ENCODE measurements around the gene FZR1.

FZR1 gene

GRCh38 chr19:3505598-3506383 is at the start of gene FZR1:
Gene FZR1 (plus strand): TSS chr19:3506311. CDS start chr19:3522990, 16,679 bp downstream.
- Mint-ChIP-seq H3K9me3 (ENCODE audit: low read depth) (no peaks in the 10 kb centered on the region), H3K36me3 (peaks cover 3% of the 10 kb centered on the region), H3K4me3 (peak within 1 kb of the TSS; percentile 97), H3K27ac (peak within 1 kb of the TSS; percentile 98), H3K27me3 (no peaks in the 10 kb centered on the region), H3K4me1 (ENCODE audit: low read depth) (peaks cover 42% of the 10 kb centered on the region)

GRCh38 chr19:3456925-3457527 is 49.1 kb upstream of the FZR1 start:
- no peaks in the 10 kb centered on the region for H3K36me3 Mint-ChIP-seq
- no peak overlapping the region for H3K4me3 Mint-ChIP-seq
- no peak overlapping the region for H3K27ac Mint-ChIP-seq
- no peaks in the 10 kb centered on the region for H3K4me1 Mint-ChIP-seq (ENCODE audit: low read depth)
- H3K9me3 Mint-ChIP-seq (ENCODE audit: low read depth) = no peaks in the 10 kb centered on the region
- no peaks in the 10 kb centered on the region for H3K27me3 Mint-ChIP-seq

- Mint-ChIP-seq H3K9me3 (ENCODE audit: low read depth) (no peaks in the 10 kb centered on the region), H3K36me3 (no peaks in the 10 kb centered on the region), H3K4me1 (ENCODE audit: low read depth) (no peaks in the 10 kb centered on the region), H3K4me3 (no peak overlapping the region), H3K27me3 (no peaks in the 10 kb centered on the region), H3K27ac (no peak overlapping the region)
These were observed 48.4 kb upstream of the FZR1 start for GRCh38 chr19:3457528-3458228.

GRCh38 chr19:3458229-3459088 is 47.7 kb upstream of the FZR1 start:
- Mint-ChIP-seq H3K4me3 (no peak overlapping the region), H3K4me1 (ENCODE audit: low read depth) (no peaks in the 10 kb centered on the region), H3K27ac (no peak overlapping the region), H3K9me3 (ENCODE audit: low read depth) (no peaks in the 10 kb centered on the region), H3K36me3 (no peaks in the 10 kb centered on the region), H3K27me3 (no peaks in the 10 kb centered on the region)

- H3K36me3 Mint-ChIP-seq = no peaks in the 10 kb centered on the region
- no peak overlapping the region for H3K4me3 Mint-ChIP-seq
- H3K9me3 Mint-ChIP-seq (ENCODE audit: low read depth) = no peaks in the 10 kb centered on the region
- no peaks in the 10 kb centered on the region for H3K4me1 Mint-ChIP-seq (ENCODE audit: low read depth)
- no peaks in the 10 kb centered on the region for H3K27me3 Mint-ChIP-seq
- H3K27ac Mint-ChIP-seq = no peak overlapping the region
These were observed 46.8 kb upstream of the FZR1 start for GRCh38 chr19:3459089-3459881.

- no peaks in the 10 kb centered on the region for H3K4me1 Mint-ChIP-seq (ENCODE audit: low read depth)
- no peak overlapping the region for H3K4me3 Mint-ChIP-seq
- H3K9me3 Mint-ChIP-seq (ENCODE audit: low read depth) = no peaks in the 10 kb centered on the region
- H3K27ac Mint-ChIP-seq = no peak overlapping the region
- H3K27me3 Mint-ChIP-seq = no peaks in the 10 kb centered on the region
- no peaks in the 10 kb centered on the region for H3K36me3 Mint-ChIP-seq
These were observed 46.0 kb upstream of the FZR1 start for GRCh38 chr19:3459965-3460582.

- H3K36me3 Mint-ChIP-seq = no peaks in the 10 kb centered on the region
- no peaks in the 10 kb centered on the region for H3K27me3 Mint-ChIP-seq
- no peak overlapping the region for H3K4me3 Mint-ChIP-seq
- H3K4me1 Mint-ChIP-seq (ENCODE audit: low read depth) = no peaks in the 10 kb centered on the region
- no peaks in the 10 kb centered on the region for H3K9me3 Mint-ChIP-seq (ENCODE audit: low read depth)
- H3K27ac Mint-ChIP-seq = no peak overlapping the region
These were observed 43.0 kb upstream of the FZR1 start for GRCh38 chr19:3462991-3463713.

GRCh38 chr19:3463714-3464586 is 42.2 kb upstream of the FZR1 start:
- Mint-ChIP-seq H3K36me3 (no peaks in the 10 kb centered on the region), H3K9me3 (ENCODE audit: low read depth) (no peaks in the 10 kb centered on the region), H3K27ac (no peak overlapping the region), H3K4me1 (ENCODE audit: low read depth) (no peaks in the 10 kb centered on the region), H3K4me3 (no peak overlapping the region), H3K27me3 (no peaks in the 10 kb centered on the region)

- Mint-ChIP-seq H3K4me3 (no peak overlapping the region), H3K9me3 (ENCODE audit: low read depth) (no peaks in the 10 kb centered on the region), H3K27me3 (no peaks in the 10 kb centered on the region), H3K4me1 (ENCODE audit: low read depth) (no peaks in the 10 kb centered on the region), H3K27ac (no peak overlapping the region), H3K36me3 (no peaks in the 10 kb centered on the region)
These were observed 41.4 kb upstream of the FZR1 start for GRCh38 chr19:3464587-3465235.

GRCh38 chr19:3465552-3465951 is 40.6 kb upstream of the FZR1 start:
- Mint-ChIP-seq H3K9me3 (ENCODE audit: low read depth) (no peaks in the 10 kb centered on the region), H3K27ac (no peak overlapping the region), H3K27me3 (no peaks in the 10 kb centered on the region), H3K36me3 (no peaks in the 10 kb centered on the region), H3K4me1 (ENCODE audit: low read depth) (peaks cover 1% of the 10 kb centered on the region), H3K4me3 (no peak overlapping the region)

- H3K36me3 Mint-ChIP-seq = no peaks in the 10 kb centered on the region
- H3K4me3 Mint-ChIP-seq = no peak overlapping the region
- no peaks in the 10 kb centered on the region for H3K9me3 Mint-ChIP-seq (ENCODE audit: low read depth)
- H3K4me1 Mint-ChIP-seq (ENCODE audit: low read depth) = peaks cover 2% of the 10 kb centered on the region
- no peaks in the 10 kb centered on the region for H3K27me3 Mint-ChIP-seq
- H3K27ac Mint-ChIP-seq = no peak overlapping the region
These were observed 39.5 kb upstream of the FZR1 start for GRCh38 chr19:3466635-3467034.

- H3K27me3 Mint-ChIP-seq = no peaks in the 10 kb centered on the region
- no peak overlapping the region for H3K27ac Mint-ChIP-seq
- H3K4me3 Mint-ChIP-seq = no peak overlapping the region
- H3K36me3 Mint-ChIP-seq = no peaks in the 10 kb centered on the region
- H3K9me3 Mint-ChIP-seq (ENCODE audit: low read depth) = no peaks in the 10 kb centered on the region
- H3K4me1 Mint-ChIP-seq (ENCODE audit: low read depth) = peaks cover 2% of the 10 kb centered on the region
These were observed 38.5 kb upstream of the FZR1 start for GRCh38 chr19:3467437-3468198.

Measured in activated naive CD8-positive, alpha-beta T cell (primary cell).